Measurements from ENCODE around the gene SLC16A4.

The SLC16A4 gene

GRCh38 chr1:110394493-110394820 lies 3.6 kb upstream of the SLC16A4 start:
- DNase-seq (no peak), ATAC-seq (ENCODE audit: insufficient read depth, low read depth) (no peak)
- TF ChIP-seq, protein P1, sequence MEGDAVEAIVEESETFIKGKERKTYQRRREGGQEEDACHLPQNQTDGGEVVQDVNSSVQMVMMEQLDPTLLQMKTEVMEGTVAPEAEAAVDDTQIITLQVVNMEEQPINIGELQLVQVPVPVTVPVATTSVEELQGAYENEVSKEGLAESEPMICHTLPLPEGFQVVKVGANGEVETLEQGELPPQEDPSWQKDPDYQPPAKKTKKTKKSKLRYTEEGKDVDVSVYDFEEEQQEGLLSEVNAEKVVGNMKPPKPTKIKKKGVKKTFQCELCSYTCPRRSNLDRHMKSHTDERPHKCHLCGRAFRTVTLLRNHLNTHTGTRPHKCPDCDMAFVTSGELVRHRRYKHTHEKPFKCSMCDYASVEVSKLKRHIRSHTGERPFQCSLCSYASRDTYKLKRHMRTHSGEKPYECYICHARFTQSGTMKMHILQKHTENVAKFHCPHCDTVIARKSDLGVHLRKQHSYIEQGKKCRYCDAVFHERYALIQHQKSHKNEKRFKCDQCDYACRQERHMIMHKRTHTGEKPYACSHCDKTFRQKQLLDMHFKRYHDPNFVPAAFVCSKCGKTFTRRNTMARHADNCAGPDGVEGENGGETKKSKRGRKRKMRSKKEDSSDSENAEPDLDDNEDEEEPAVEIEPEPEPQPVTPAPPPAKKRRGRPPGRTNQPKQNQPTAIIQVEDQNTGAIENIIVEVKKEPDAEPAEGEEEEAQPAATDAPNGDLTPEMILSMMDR (IDR thresholded peaks at IDR 0.05; ENCODE audit: borderline replicate concordance, extremely low read depth, low read length, poor library complexity, severe bottlenecking) = no peak
- no peak for TF ChIP-seq EZH2 (IDR thresholded peaks at IDR 0.05; ENCODE audit: borderline replicate concordance, low read depth, low read length, severe bottlenecking)
- H4K20me1 ChIP-seq (ENCODE audit: insufficient read depth, low read length) = no peaks in the 10 kb centered on the region
- H2AFZ ChIP-seq (ENCODE audit: low read depth, low read length) = no peak overlapping the region
- H3K4me1 ChIP-seq (ENCODE audit: insufficient read depth, low read length) = no peaks in the 10 kb centered on the region
- no peak overlapping the region for H3K9ac ChIP-seq (ENCODE audit: low read depth, low read length)
- H3K27me3 ChIP-seq (ENCODE audit: insufficient read depth, low read length, poor library complexity) = no peaks in the 10 kb centered on the region
- no peaks in the 10 kb centered on the region for H3K9me3 ChIP-seq (ENCODE audit: insufficient read depth, low read length, severe bottlenecking)
- H3K79me2 ChIP-seq (ENCODE audit: insufficient read depth, low read length) = no peaks in the 10 kb centered on the region
- H3K4me2 ChIP-seq (ENCODE audit: insufficient read depth, low read length) = no peak overlapping the region
- H3K36me3 ChIP-seq (ENCODE audit: insufficient read depth, low read length) = 0 out of 2 replicates have a peak, but pooled peaks cover 3% of the 10 kb centered on the region
- H3K27ac ChIP-seq (ENCODE audit: low read length) = no peak overlapping the region
- no peak overlapping the region for H3K4me3 ChIP-seq (ENCODE audit: low read depth in 1 of 2, low read length in 2 of 2)

DNA sequence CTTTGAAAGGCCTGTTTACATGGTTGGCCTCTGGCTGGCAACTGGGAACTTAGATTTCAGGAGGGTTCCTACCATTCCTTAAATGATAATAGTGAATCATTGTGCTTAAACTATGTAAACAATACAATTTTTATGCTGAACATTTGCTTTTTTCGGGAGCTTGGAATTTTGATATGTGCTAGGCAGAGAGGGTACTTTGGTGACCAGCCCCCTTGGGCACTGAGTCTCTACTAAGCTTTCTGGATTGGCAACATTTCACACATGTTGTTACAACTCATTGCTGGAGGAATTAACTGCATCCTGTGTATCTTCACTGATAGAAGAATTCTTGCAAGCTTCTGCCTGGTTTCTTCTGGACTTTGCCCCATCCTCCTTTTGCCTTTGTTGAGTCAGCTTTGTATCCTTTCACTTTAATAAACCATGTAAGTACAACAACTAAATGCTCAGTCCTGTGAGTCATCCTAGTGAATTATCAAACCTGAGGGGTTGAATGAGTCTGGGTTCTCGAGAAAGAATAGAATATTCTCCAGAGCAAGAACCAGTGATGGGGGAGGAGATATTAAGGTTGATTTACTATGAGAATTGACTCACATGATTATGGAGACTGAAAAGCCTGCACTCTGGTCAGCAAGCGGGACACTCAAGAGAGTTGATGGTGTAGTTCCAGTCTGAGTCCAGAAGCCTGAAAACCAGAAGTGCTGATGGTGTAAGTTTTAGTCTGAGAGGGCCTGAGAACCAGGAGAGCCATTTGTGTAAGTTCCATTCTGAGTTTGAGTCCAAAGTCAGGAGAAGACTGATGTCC lies 3.1 kb upstream of the SLC16A4 start:
- H3K36me3 ChIP-seq (ENCODE audit: insufficient read depth, low read length) = 0 out of 2 replicates have a peak, but pooled peaks cover 3% of the 10 kb centered on the region
- H3K27ac ChIP-seq (ENCODE audit: low read length) = no peak overlapping the region
- no peak overlapping the region for H3K9ac ChIP-seq (ENCODE audit: low read depth, low read length)
- ATAC-seq (ENCODE audit: insufficient read depth, low read depth) (no peak), DNase-seq (no peak)
- no peaks in the 10 kb centered on the region for H4K20me1 ChIP-seq (ENCODE audit: insufficient read depth, low read length)
- H3K4me3 ChIP-seq (ENCODE audit: low read depth in 1 of 2, low read length in 2 of 2) = no peak overlapping the region
- no peaks in the 10 kb centered on the region for H3K4me1 ChIP-seq (ENCODE audit: insufficient read depth, low read length)
- no peaks in the 10 kb centered on the region for H3K79me2 ChIP-seq (ENCODE audit: insufficient read depth, low read length)
- no peak overlapping the region for H2AFZ ChIP-seq (ENCODE audit: low read depth, low read length)
- no peak for TF ChIP-seq EZH2 (IDR thresholded peaks at IDR 0.05; ENCODE audit: borderline replicate concordance, low read depth, low read length, severe bottlenecking)
- TF ChIP-seq, protein P1 (IDR thresholded peaks at IDR 0.05; ENCODE audit: borderline replicate concordance, extremely low read depth, low read length, poor library complexity, severe bottlenecking) = no peak
- no peaks in the 10 kb centered on the region for H3K9me3 ChIP-seq (ENCODE audit: insufficient read depth, low read length, severe bottlenecking)
- H3K27me3 ChIP-seq (ENCODE audit: insufficient read depth, low read length, poor library complexity) = no peaks in the 10 kb centered on the region
- H3K4me2 ChIP-seq (ENCODE audit: insufficient read depth, low read length) = no peak overlapping the region

GRCh38 chr1:110393286-110393685 lies 2.5 kb upstream of the SLC16A4 start:
- 0 out of 2 replicates have a peak, but pooled peaks cover 3% of the 10 kb centered on the region for H3K36me3 ChIP-seq (ENCODE audit: insufficient read depth, low read length)
- no peaks in the 10 kb centered on the region for H4K20me1 ChIP-seq (ENCODE audit: insufficient read depth, low read length)
- no peaks in the 10 kb centered on the region for H3K9me3 ChIP-seq (ENCODE audit: insufficient read depth, low read length, severe bottlenecking)
- no peaks in the 10 kb centered on the region for H3K79me2 ChIP-seq (ENCODE audit: insufficient read depth, low read length)
- DNase-seq (no peak), ATAC-seq (ENCODE audit: insufficient read depth, low read depth) (no peak)
- no peak overlapping the region for H2AFZ ChIP-seq (ENCODE audit: low read depth, low read length)
- no peak overlapping the region for H3K4me2 ChIP-seq (ENCODE audit: insufficient read depth, low read length)
- H3K9ac ChIP-seq (ENCODE audit: low read depth, low read length) = no peak overlapping the region
- TF ChIP-seq, protein P1 (IDR thresholded peaks at IDR 0.05; ENCODE audit: borderline replicate concordance, extremely low read depth, low read length, poor library complexity, severe bottlenecking) = no peak
- TF ChIP-seq EZH2 (IDR thresholded peaks at IDR 0.05; ENCODE audit: borderline replicate concordance, low read depth, low read length, severe bottlenecking) = no peak
- no peak overlapping the region for H3K4me3 ChIP-seq (ENCODE audit: low read depth in 1 of 2, low read length in 2 of 2)
- no peaks in the 10 kb centered on the region for H3K27me3 ChIP-seq (ENCODE audit: insufficient read depth, low read length, poor library complexity)
- no peak overlapping the region for H3K27ac ChIP-seq (ENCODE audit: low read length)
- H3K4me1 ChIP-seq (ENCODE audit: insufficient read depth, low read length) = no peaks in the 10 kb centered on the region
